ENCODE measurements around the gene TMEM151B.

- TF ChIP-seq POLR2AphosphoS5 (IDR thresholded peaks at IDR 0.05; ENCODE audit: low read depth, low read length) (peak; percentile 100), TAF1 (IDR thresholded peaks at IDR 0.05; ENCODE audit: borderline replicate concordance, low read depth, low read length) (peak; percentile 100), POLR2A (IDR thresholded peaks at IDR 0.05; ENCODE audit: low read depth, low read length) (peak; percentile 100)
Observed at GRCh38 chr6:44246663-44247337, 23.4 kb upstream of the TMEM151B start, which contains the start of gene HSP90AB1.

Measured in GM12892 (cell line).